B cell (primary cell): ENCODE measurements around the gene DNAJB9. TPM values are rescaled to one million over a fixed set of nuclear protein-coding genes. Genes with fewer than 3 reads are reported as not detected.

ENCODE experiments used
- ATAC-seq: fragments of 200-7000 bp; cut with Tn5 transposase; one replicate; pipeline ENCODE4 v1.10.0; 2021; ENCODE audit warnings: low read depth, mild to moderate bottlenecking, moderate number of reproducible peaks, moderate library complexity
- CTCF ChIA-PET: fragments of 350-600 bp; sonication (Branson Sonifier 250); formaldehyde crosslinking; loops from one replicate; lab custom pipeline; 2021; ENCODE audit warnings: antibody characterized with exemption, inconsistent platforms; lab: Charles Lee
- POLR2A ChIA-PET: fragments of 350-600 bp; sonication (Branson Sonifier 250); formaldehyde crosslinking; loops from one replicate; lab custom pipeline; 2021; ENCODE audit warnings: antibody characterized with exemption; lab: Charles Lee
- DNase-seq: peaks from one replicate; pipeline ENCODE4 v3.0.0; 2013
- H2AFZ ChIP-seq: 2 replicates; pipeline ENCODE4 v1.6.1; 2012; ENCODE audit warnings: mild to moderate bottlenecking, low read depth, low read length; ENCODE audit not compliant: insufficient read depth, poor library complexity, severe bottlenecking
- H3K27ac ChIP-seq, 2 donors: 1 replicate in 1 of 2; 2 replicates in 1 of 2; pipeline ENCODE4 v1.5.1; 2012 to 2013; ENCODE audit warnings: low read length in 2 of 2, mild to moderate bottlenecking in 2 of 2, moderate library complexity in 1 of 2
- H3K27me3 ChIP-seq, 4 experiments: fragments of 200-600 bp in 1 of 4; sonication (generic) in 1 of 4; replicated peaks in 1 of 4; 1 replicate in 2 of 4; 2 replicates in 2 of 4; pipeline versions ENCODE4 v1.6.1 to v1.7.0; 2013 to 2016; ENCODE audit warnings: low read length in 3 of 4, mild to moderate bottlenecking in 2 of 4, mixed read lengths in 1 of 4, moderate library complexity in 1 of 4; ENCODE audit not compliant: insufficient read depth in 4 of 4, control insufficient read depth in 3 of 4; ENCODE audit errors: control extremely low read depth in 1 of 4
- H3K36me3 ChIP-seq, 2 experiments: replicated peaks in 1 of 2; 1 replicate in 1 of 2; 2 replicates in 1 of 2; pipeline versions ENCODE4 v1.6.1 to v1.7.1; 2013; ENCODE audit warnings: low read length in 1 of 2; ENCODE audit not compliant: insufficient read depth in 2 of 2, control insufficient read depth in 1 of 2; ENCODE audit errors: control extremely low read depth in 1 of 2, extremely low read depth in 1 of 2
- H3K4me1 ChIP-seq, 2 donors: fragments of 200-600 bp in 1 of 2; sonication (generic) in 1 of 2; 1 replicate in 1 of 2; 2 replicates in 1 of 2; pipeline versions ENCODE4 v1.5.1 to v1.6.1; 2013 to 2017; ENCODE audit warnings: low read length in 2 of 2; ENCODE audit not compliant: control insufficient read depth in 2 of 2, insufficient read depth in 2 of 2
- H3K4me2 ChIP-seq: replicated peaks from 2 replicates; pipeline ENCODE3; 2012; ENCODE audit warnings: mild to moderate bottlenecking, low read depth, low read length; ENCODE audit not compliant: poor library complexity, severe bottlenecking
- H3K4me3 ChIP-seq, 5 experiments: fragments of 200-600 bp in 1 of 5; sonication (generic) in 1 of 5; 1 replicate in 3 of 5; 2 replicates in 2 of 5; pipeline versions ENCODE4 v1.5.1 to v1.7.0; 2011 to 2016; ENCODE audit warnings: low read length in 4 of 5, mild to moderate bottlenecking in 4 of 5, low read depth in 2 of 5, control low read depth in 1 of 5, moderate library complexity in 1 of 5; ENCODE audit not compliant: insufficient read depth in 1 of 5; ENCODE audit errors: control extremely low read depth in 1 of 5, extremely low read depth in 1 of 5
- H3K79me2 ChIP-seq: fragments of 200-600 bp; sonication (generic); one replicate; pipeline ENCODE4 v1.6.0; 2016; ENCODE audit warnings: low read length; ENCODE audit not compliant: control insufficient read depth, insufficient read depth
- H3K9ac ChIP-seq: fragments of 200-600 bp; sonication (generic); 2 replicates; pipeline ENCODE4 v1.6.1; 2017; ENCODE audit warnings: mild to moderate bottlenecking, low read length, moderate library complexity
- H3K9me3 ChIP-seq, 3 donors: one replicate each; pipeline versions ENCODE4 v1.6.1 to v1.7.1; 2013; ENCODE audit warnings: low read length in 2 of 3; ENCODE audit not compliant: control insufficient read depth in 2 of 3, insufficient read depth in 1 of 3; ENCODE audit errors: control extremely low read depth in 1 of 3
- H4K20me1 ChIP-seq: 2 replicates; pipeline ENCODE4 v1.6.0; 2012; ENCODE audit warnings: mild to moderate bottlenecking, low read length; ENCODE audit not compliant: insufficient read depth, control insufficient read depth, poor library complexity, severe bottlenecking
- H3K27ac Mint-ChIP-seq: one replicate; pipeline ENCODE4 v1.8.0; 2021; ENCODE audit warnings: mixed read lengths
- H3K27me3 Mint-ChIP-seq: one replicate; pipeline ENCODE4 v1.8.0; 2021; ENCODE audit warnings: mixed read lengths
- H3K4me1 Mint-ChIP-seq: one replicate; pipeline ENCODE4 v1.8.0; 2021; ENCODE audit warnings: mixed read lengths
- H3K4me3 Mint-ChIP-seq: one replicate; pipeline ENCODE4 v1.8.0; 2021; ENCODE audit warnings: mixed read lengths
- H3K9me3 Mint-ChIP-seq: one replicate; pipeline ENCODE4 v1.8.0; 2022; ENCODE audit warnings: mixed read lengths; ENCODE audit not compliant: insufficient read depth
- CTCF ChIP-seq: fragments of 200-600 bp; IDR thresholded peaks from one replicate; pipeline ENCODE4 v1.8.0; 2022; ENCODE audit warnings: antibody characterized with exemption, mild to moderate bottlenecking
- EZH2 ChIP-seq: IDR thresholded peaks from 2 replicates; pipeline ENCODE4 v1.6.1; 2012; ENCODE audit warnings: borderline replicate concordance, low read depth, mild to moderate bottlenecking, moderate library complexity, low read length; ENCODE audit not compliant: insufficient read depth, poor library complexity, severe bottlenecking
- WGBS: methylation state at CpG from one replicate; pipeline ENCODE4 v1.1.5; 2013; ENCODE audit warnings: missing lambda C conversion rate; ENCODE audit not compliant: insufficient coverage; 5-methylcytosine and 5-hydroxymethylcytosine counted together
- intact Hi-C: fragments of 100-400 bp; cut with micrococcal nuclease; formaldehyde crosslinking; loops from one replicate; pipeline ENCODE4 v1.10.0; 2022
- polyA plus RNA-seq: library from polyadenylated mRNA; depleted of rRNA; stranded (reverse); fragments of >200 nt; gene quantifications from 2 replicates; pipeline ENCODE4 v1.2.3, GENCODE V29; 2012
- total RNA-seq, 2 donors: library from RNA; stranded (reverse); fragments of 120-200 nt in 1 of 2; gene quantifications; 1 replicate in 1 of 2; 2 replicates in 1 of 2; pipeline versions ENCODE4 v1.2.3 to v1.2.4, GENCODE V29; 2013 to 2022

DNAJB9 gene
- total and polyA plus RNA-seq, 2 donors (not counting 1 experiment from before 2014, with no cell fraction given), result 19.5 to 23.1 TPM

DNA sequence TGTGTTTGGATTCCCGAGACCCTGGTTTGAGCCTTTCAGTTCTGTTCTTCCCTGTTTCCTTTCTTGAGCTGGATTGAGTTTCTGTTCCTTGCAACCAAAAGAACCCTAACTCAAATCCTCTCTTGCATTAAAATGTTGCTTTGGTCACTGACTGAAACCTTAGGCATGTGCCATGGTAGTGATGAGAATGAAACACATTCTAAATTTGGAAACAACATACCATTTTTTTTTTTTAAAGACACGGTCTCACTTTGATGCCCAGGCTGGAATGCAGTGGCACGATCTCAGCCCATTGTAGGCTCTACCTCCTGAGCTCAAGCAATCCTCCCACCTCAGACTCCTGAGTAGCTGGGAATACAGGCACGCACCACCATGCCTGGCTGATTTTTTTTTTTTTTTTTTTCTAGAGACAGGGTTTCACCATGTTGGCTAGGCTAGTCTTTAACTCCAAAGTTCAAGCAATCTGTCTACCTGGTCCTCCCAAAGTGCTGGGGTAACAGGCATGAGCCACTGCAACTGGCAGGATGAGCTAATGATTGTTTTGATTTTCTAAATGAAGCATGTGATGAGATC is 8.5 kb upstream of the DNAJB9 start:
- CTCF ChIA-PET, result interaction anchor here (0.6 to 1.5 kb wide), 6 partner anchors 8 to 66 kb away, joined by 3 to 4 read pairs (median 3); partner anchors contain the start of genes DNAJB9 and THAP5
- TF ChIP-seq CTCF (no peak), EZH2 (no peak)
- Histone ChIP-seq H4K20me1 (no peaks in the 10 kb centered on the region), H3K4me2 (no peak overlapping the region), H3K4me1 (peaks cover 0 to 3% of the 10 kb centered on the region in 2 donors), H3K79me2 (peaks cover 47% of the 10 kb centered on the region), H3K4me3 (no peak overlapping the region), H2AFZ (no peak overlapping the region), H3K27ac (no peak overlapping the region), H3K9me3 (peaks cover 0 to 19% (median 12%) of the 10 kb centered on the region in 3 donors), H3K27me3 (no peaks in the 10 kb centered on the region), H3K9ac (no peak overlapping the region), H3K36me3 (peaks cover 6 to 9% of the 10 kb centered on the region in 2 experiments)
- intact Hi-C loops, result loop anchor here (10.0 kb wide), 1 partner anchor 666 kb away; the partner anchor contains the start of gene DLD
- no peaks in the 10 kb centered on the region for H3K27me3 Mint-ChIP-seq
- H3K27ac Mint-ChIP-seq, result peak overlapping the region; percentile 53
- H3K4me1 Mint-ChIP-seq, result peaks cover 21% of the 10 kb centered on the region
- no peak overlapping the region for H3K4me3 Mint-ChIP-seq
- 100% methylated on average over 1 of the region's 4 CpGs for WGBS
- H3K9me3 Mint-ChIP-seq, result peaks cover 16% of the 10 kb centered on the region
- ATAC-seq (no peak), DNase-seq (no peak)
- POLR2A ChIA-PET, result interaction anchor here (1.2 kb wide), 1 partner anchor 8 kb away, joined by 3 read pairs; the partner anchor contains the start of genes DNAJB9 and THAP5

- ChIA-PET CTCF (interaction anchor here (1.1 kb wide), 1 partner anchor 39 kb away, joined by 3 read pairs; no protein-coding TSS in a partner anchor), POLR2A (no interaction called here)
- Mint-ChIP-seq H3K4me3 (no peak overlapping the region), H3K9me3 (no peaks in the 10 kb centered on the region), H3K27ac (no peak overlapping the region), H3K27me3 (no peaks in the 10 kb centered on the region), H3K4me1 (peaks cover 44% of the 10 kb centered on the region)
- Histone ChIP-seq H3K9me3 (no peaks in the 10 kb centered on the region), H3K4me2 (peak overlapping the region; percentile 28), H3K36me3 (peaks cover 4 to 8% of the 10 kb centered on the region in 2 experiments), H3K4me3 (no peak overlapping the region), H4K20me1 (no peaks in the 10 kb centered on the region), H3K27me3 (no peaks in the 10 kb centered on the region), H3K79me2 (peaks cover 78% of the 10 kb centered on the region), H3K9ac (no peak overlapping the region), H2AFZ (no peak overlapping the region), H3K4me1 (peaks cover 14 to 30% of the 10 kb centered on the region in 2 donors), H3K27ac (peak overlapping the region in 1 of 2 donors; percentile 63)
- DNase-seq (no peak), ATAC-seq (no peak)
- TF ChIP-seq EZH2 (no peak), CTCF (no peak)
- intact Hi-C loops, result loop anchor here (10.0 kb wide), 1 partner anchor 671 kb away; the partner anchor contains the start of gene DLD
These were observed 3.7 kb upstream of the DNAJB9 start for GRCh38 chr7:108565987-108566386.
